GM19035 (cell line): ENCODE measurements around the gene KLHL25.
"Not testable (repeated sequence)": the region's sequence is repeated elsewhere in the genome, so short reads cannot be mapped to it uniquely, and the experiment has no call there.

Experiments used
- ATAC-seq: cut with Tn5 transposase; IDR thresholded peaks from one replicate; pipeline ENCODE4 v1.9.1; 2021; ENCODE audit not compliant: unreplicated experiment

Gene KLHL25, protein sequence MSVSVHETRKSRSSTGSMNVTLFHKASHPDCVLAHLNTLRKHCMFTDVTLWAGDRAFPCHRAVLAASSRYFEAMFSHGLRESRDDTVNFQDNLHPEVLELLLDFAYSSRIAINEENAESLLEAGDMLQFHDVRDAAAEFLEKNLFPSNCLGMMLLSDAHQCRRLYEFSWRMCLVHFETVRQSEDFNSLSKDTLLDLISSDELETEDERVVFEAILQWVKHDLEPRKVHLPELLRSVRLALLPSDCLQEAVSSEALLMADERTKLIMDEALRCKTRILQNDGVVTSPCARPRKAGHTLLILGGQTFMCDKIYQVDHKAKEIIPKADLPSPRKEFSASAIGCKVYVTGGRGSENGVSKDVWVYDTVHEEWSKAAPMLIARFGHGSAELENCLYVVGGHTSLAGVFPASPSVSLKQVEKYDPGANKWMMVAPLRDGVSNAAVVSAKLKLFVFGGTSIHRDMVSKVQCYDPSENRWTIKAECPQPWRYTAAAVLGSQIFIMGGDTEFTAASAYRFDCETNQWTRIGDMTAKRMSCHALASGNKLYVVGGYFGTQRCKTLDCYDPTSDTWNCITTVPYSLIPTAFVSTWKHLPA

DNA sequence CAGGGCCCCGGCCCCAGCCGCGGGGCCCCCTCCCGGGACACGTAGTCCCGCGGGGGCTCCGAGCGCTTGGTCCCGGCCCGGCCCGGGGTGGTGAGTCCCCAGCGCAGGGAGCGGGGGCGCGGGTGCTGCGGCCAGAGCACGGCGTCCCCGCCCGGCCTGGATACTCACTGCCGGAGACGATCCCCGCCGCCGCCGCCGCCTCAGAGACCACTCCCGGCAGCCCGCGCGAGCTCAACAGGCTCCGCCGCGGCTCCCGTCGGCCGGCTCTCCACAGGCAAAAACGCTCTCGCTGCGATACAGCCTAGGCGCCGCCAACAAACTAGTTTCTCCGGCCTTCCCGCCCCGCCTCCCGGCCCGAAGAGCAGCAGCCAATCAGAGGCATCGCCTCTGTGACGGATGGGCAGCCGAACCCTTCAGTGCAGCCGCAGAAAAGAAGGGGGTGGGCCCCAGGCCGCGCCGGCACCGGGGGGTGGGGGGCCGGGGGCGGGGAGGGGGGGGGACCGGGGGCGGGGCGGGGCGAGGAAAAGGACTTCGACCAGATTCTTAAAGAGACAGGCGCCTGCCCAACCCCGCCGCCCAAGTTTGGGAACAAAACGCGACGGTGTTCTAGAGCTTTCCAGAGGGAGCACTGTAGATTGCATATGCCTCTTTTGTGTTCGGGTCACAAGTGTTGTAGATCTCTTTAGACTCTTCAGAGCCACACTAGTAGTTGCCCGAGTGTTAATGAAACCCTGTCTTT lies at the start of gene KLHL25:
Gene KLHL25 (minus strand): TSS at position 328 of the 739 bp plus-strand sequence. CDS start 25,115 bp downstream, outside the sequence.
- ATAC-seq, result peak; percentile 98

DNA sequence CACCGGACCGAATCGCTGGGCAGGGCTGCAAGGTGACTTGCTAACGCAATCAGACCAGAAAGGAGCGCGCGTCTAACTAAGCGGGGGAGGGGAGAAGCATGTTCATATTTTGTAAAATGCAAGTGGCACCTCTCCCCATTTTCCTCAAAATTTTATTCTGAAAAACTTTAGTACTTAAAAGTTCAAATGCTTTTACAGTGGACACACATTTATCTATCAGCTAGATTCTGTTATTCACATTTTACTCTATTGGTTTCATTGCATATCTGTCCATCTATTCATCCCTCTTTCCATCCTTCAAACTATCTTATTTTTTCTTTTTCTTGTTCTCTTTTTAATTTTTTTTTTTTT lies 46.1 kb upstream of the KLHL25 start:
- no peak for ATAC-seq

DNA sequence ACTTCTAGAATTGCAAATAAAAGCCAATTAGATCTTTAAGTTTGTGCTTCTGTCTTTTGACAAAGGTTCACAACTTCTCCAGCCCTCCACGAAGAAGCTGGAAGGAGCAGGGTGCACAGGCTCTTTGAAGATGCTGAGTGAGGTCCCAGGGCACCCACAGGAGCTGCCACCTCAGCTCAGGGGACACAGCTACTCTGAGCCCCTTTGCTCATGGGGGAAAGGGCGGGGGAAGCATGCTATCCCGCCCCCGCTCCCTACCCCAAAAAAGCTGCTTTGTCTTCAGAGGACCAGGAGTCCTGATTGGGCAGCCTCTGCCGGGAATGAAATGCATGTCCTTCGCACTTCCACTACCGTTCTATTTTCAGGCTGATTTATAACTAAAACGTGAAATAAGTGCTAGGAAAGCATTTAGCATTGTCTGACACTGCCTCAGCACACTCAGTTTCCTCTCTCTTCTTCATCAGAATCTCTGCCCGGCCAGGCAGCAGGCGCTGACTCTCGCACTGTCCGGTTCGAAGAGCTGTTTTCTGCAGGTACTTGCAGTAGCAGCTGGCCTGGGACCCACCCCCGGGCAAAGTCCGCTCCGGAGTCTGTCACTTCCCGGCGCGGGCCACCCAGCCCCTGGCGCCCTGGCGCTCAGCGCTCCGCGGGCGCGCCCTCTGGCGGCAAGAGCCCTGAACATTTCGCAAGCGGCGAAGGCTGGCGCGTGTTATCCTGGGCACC lies 45.5 kb upstream of the KLHL25 start:
- peak; percentile 98 for ATAC-seq

DNA sequence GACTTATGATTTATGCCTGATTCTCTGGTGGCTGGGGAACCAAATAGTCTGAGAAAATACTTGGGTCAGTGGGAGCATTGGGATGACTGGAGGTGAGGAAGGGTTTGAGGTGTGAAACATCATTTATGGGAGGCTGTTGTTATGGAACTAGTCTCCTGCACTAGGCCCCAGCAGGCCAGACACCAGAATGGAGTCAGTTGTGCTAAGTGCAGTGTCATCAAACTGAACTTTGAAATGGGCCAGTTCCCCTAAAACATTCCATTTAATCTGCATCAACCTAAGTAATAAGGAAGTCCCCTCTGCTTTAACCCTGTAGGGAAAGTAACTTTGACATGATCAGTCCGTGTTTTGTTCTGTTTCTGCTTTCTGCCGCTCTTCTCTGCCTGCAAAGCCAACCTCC lies 44.9 kb upstream of the KLHL25 start:
- no peak for ATAC-seq

DNA sequence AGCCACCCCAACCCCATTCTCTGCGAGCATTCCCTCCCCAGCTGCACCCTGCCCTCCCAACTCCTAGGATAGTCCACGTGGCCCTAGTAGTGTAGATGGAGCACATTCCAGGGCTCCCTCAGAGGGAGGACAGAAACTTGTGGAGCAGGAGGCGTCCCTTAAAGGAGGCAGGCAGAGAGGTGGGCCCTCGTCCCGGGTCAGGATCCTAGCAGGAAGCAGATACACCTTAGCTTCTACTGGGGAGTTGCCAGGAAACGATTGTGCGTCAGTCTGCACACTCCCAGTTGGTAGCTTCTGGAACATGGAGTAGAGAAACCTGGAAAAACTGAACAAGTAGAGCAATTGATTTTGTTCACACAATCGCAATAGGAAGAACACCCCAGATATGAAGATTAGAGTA lies 43.9 kb upstream of the KLHL25 start:
- no peak for ATAC-seq

DNA sequence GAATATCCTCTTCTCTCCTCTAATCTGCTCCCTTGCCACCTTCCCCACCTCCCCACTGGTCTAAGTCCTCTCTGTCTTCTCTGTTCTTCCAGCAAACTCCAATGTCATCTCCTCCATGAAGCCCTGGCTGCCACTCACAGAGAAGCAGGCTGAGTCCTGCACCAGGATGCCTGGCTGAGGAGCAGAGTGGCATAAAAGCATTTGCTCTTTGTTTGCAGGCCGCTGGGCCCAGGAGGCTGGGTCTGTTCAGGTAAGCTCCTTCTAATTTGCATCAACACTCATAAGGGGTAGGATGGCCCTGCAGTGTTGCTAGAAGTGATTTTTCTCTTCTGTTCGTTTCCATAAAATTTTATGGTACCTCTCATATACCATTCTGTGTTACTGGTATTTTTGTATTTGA lies 43.2 kb upstream of the KLHL25 start:
- ATAC-seq, result no peak

DNA sequence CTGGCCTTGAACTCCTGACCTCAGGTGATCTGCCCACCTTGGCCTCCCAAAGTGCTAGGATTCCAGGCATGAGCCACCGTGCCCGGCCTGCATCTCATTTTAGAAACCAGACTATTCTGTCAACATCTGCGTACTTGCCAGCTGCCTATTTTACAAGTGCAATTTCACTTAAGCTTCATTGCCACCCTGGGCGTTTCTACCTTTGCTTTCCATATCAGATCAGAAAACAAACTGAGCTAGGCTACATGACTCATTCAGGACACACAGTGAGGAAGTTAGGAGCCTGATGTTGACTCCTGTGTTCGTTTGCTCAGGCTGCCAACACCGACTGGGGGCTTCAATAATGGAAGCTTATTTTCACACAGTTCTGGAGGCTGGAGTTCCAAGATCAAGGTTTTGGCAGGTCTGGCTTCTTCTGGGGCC lies 42.3 kb upstream of the KLHL25 start:
- ATAC-seq, result no peak

DNA sequence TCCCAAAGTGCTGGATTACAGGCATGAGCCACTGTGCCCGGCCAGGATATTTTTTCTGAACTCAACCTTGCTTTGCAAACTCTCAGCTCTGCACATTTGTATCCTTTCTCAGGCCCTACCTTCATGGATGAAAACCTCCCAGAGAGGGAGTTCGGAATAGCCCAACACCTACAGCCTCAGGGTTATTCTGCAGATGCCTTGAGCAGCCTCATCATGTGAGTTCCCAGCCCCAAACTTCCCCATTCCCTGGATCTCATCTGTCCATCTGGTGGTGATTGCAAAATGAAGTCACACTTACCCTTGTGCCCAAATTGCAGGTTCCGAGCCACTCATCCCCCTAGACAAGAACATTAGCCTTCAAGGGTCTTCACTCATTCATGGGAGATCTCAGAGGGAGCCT lies 39.9 kb upstream of the KLHL25 start:
- ATAC-seq, result no peak

DNA sequence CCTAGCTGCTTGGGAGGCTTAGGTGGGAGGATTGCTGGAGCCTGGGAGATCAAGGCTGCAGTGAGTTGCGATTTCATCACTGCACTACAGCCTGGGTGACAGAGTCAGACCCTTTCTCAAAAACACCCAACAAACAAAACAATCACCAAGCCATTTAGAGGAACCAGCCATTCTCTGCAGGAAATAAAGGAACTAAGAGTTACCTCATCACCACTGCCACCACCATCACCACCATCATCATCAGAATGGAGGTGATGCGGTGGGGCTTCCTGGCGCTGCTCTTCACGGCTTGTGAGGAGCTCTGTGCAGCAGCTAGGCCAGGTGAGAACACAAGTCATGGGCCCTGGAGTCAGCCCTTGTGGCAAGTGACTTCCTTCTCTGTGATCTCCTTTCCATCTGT lies 37.7 kb upstream of the KLHL25 start:
- no peak for ATAC-seq

DNA sequence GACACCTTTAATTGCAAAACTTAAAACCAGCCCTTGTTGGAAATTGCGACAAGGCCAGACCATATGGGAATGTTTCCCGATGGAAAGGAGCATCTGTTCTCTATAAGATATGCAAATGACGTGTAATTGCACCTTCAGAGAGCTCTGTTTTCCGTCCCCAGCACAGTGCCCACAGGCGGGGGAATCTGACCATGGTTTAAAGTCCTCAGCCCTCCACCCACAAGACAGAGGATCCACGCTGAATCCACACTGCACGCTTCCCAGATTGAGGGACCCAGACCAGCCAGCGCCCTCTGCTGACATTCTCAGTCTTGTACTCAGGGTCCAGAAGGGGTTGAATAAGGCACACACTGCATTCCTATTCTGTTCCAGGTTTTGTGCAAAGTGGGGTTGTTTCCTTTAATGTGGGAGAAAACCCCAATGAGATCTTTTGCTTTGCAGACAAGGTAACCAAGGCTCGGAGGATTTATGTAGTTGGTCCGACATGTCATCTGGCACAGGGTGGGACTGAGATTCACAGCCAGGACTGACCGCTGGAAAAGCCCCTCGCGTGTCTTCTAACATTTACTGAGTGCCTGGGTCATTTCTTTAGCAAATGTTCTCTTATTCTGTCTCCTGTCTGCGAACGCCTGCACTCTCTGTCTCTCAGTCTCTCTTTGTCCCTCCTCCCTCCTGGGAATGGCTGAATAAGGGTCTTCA lies 36.8 kb upstream of the KLHL25 start:
- ATAC-seq, result no peak

DNA sequence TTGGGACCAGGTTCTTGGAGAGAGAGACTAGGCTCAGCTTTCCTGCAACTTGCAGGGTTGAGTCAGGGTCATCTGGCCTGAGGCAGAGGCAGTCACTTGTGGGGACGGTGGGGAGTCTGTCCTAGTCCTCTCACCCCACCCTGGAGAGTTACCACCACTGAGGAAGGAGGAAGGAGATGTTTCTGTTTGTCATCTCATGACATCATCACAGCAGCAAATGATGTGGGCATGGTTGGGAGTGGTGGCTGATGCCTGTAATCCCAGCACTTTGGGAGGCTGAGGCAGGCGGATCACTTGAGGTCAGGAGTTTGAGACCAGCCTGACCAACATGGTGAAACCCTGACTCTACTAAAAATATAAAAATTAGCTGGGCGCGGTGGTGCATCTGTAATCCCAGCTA lies 35.0 kb upstream of the KLHL25 start:
- not testable (repeated sequence) for ATAC-seq

DNA sequence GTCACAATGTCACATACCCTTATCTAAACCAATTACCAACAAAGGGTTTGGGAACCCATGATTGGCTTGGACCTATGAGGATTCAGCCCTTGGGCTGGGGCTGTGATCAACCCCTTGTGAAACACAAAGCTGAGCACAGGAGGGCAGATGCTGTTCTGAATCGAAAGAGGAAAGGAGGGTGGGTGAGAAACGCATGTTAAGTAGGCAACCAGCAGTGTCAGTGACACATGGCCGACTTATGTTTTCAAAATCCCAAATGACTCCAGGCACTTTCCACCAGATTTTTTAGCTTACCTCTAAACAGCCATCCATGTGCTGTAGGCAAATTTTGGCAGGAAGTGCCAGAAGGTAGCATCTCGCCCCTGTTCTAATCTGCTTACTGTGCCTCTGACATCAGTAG lies 34.1 kb upstream of the KLHL25 start:
- ATAC-seq, result no peak

DNA sequence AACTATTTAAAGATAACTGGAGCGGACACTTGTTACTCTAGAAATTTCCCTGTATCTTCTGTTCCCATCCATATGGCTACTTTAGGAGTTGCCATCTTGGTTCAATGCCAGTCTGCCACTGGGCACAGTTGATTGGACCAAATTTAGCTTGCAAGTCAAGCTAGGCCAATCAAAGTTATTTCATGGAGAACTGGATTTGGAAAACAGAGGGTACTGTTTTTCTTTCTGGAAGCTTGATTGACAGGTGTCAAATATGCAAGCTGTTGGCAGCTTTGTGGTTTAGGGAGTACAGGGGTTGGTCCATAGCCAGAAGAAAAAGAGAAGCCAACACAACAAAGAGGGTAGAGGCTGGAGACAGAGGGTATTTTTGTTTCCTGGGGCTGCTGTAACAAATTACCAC lies 33.4 kb upstream of the KLHL25 start:
- ATAC-seq, result no peak

DNA sequence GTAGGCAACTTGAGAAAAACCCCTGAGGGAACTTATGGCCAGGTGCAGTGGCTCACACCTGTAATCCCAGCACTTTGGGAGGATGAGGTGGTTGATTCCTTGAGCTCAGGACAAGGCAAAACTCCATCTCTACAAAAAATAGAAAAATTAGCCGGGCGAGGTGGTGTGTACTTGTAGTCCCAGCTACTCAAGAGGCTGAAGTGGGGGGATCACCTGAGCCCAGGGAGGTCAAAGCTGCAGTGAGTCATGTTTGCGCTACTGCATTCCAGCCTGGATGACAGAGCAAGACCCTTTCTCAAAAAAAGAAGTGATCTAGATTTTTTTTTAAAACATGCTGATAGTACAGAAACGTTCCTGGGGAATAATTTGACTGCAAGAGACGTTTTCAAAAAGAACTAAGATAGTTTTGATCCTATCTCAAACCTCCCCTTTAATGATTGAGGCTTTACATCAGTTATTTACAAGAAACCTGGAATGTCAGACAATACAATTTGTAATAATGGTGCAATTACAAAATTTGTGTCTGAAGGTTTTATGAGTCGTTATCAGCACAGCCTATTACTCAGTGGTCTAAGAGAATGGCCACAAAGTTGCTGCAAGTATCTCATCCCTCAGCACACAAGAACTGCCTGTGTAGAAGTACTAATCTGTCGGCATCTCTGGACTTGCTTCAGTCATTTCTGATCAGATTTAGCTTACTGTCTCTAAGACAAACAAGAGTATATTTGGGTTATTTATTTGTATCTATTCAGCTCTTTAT lies 32.2 kb upstream of the KLHL25 start:
- no peak for ATAC-seq

DNA sequence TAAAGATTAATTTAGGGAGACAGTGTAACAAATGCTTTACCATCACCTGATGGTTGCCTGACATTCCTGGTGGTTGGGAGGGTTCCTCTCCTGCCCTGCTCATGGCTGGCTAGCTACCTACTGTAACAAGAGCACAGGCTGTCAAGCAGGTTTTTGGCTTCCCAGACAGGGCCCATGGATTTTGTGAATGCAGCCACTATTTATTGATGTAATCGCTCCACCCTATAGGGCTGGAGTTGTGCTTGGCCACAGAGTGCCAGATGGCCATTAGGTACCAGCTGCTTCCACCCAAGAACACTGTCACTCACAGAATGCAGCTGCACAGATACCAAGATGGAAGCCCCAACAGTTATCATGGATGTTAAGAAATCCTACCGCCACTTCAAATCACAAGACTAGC lies 31.0 kb upstream of the KLHL25 start:
- no peak for ATAC-seq

DNA sequence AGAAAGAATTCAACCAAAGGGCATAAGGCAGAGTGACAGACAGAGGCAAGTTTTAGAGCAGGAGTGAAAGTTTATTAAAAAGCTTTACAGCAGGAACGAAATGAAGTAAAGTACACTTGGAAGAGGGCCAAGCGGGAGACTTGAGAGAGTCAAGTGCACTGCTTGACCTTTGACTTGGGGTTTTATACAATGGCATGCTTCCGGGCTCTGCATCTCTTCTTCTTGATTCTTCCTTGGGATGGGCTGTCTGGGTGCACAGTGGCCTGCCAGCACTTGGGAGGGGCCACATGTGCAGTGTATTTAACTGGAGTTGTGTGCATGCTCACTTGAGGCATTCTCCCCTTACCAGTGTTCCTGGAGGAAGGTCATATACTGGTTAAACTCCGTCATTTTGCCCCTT lies 30.4 kb upstream of the KLHL25 start:
- no peak for ATAC-seq

DNA sequence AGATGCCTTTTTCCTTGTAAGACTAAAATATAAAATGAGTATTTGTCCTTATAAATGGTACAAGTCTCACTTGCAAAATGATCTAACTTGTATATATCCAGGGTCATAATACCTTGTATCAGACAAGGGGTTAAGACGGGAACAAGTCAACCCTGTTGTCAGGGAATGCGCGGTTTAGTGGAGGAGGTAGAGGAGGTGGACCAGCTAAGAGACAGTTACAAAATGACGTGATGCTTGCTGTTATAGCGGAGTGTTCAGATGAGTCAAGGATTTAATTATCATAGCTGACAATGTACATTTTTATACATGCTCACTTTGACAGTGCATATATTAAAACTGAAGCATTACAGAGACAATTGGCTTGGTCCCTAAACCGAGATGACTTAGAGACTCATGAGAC lies 26.8 kb upstream of the KLHL25 start:
- ATAC-seq, result no peak

DNA sequence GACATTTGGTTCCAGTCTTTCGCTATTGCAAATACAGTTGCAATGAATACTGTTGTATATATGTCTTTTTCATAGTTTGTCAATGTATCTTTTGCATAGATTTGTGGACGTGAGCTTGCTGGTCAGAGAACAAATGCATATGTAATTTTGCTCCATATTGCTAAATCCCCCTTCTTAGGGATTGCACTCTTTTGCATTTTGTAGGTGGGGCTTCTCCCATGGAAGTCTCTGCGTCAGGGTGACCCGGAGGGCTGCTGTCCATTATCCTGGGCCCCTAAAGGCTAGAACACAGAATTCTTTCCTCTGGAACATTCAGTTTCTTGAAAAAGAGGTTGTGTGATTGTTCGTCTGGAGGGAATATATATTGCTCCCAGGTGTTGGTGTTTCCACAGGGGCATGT lies 25.2 kb upstream of the KLHL25 start:
- ATAC-seq, result no peak

DNA sequence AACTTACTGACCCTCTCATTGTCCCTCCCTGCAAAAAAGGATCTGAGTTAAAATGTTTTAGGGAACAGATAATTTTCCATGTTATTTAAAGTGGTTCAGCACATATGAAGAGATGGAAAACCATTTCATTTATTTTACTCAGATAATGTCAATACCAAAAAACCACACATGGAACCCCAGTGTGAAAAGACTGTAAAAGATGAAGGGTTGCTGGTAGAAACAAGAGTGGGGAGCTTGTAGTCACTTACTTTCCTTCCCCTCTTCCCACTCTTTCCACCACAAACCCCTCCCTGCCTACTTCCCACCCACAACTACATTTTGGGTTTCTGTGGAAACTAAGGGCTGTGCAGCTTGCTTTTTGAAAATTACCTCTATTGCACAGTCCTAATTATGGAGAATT lies 18.5 kb upstream of the KLHL25 start:
- ATAC-seq, result no peak

DNA sequence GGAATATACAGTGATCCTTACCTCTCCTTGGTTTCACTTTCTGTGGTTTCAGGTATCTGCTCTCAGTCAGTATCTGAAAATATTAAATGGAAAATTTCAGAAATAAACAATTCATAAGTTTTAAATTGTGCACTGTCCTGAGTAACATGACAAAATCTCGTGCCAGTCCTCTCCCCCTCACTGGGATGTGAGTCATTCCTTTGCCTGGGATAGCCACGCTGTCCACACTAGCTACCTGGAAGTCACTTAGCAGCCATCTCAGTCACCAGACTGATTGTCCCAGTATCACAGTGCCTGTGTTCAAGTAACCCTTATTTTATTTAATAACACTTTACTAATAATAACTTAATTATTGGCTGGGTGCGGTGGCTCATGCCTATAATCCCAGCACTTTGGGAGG lies 15.3 kb upstream of the KLHL25 start:
- no peak for ATAC-seq
